Germinal center (tissue), 1 donor: Measurements from ENCODE around the gene ADRB2.
A peak's percentile ranks its signal among the peaks of the same experiment; 100 is the strongest.

Experiments used
- DNase-seq: peaks from one replicate; pipeline ENCODE4 v3.0.0; 2012; ENCODE audit warnings: mixed read lengths, low spot score

ADRB2 gene

GRCh38 chr5:148831590-148832565 is 5.5 kb downstream of the ADRB2 start:
- peak; percentile 63 for DNase-seq

DNA sequence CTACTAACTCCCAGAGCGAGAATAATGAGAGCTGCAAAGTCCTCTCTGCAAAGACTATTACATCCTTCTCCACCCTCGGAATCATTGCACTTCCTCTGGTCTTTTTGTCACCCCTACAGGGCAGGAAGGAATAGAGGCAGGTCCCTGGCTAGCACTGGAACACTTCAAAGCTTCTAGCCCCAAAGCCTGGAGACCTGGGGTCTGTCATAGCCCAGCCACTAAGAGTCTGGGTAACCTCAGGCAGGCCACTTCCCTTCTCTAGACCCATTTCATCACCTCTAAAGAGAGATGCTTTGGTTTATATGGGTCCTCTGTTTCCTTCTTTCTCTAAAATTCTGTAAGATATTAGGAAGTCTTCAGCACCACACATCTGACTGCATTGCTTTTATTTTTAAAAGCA is 6.7 kb downstream of the ADRB2 start:
- DNase-seq, result no peak

DNA sequence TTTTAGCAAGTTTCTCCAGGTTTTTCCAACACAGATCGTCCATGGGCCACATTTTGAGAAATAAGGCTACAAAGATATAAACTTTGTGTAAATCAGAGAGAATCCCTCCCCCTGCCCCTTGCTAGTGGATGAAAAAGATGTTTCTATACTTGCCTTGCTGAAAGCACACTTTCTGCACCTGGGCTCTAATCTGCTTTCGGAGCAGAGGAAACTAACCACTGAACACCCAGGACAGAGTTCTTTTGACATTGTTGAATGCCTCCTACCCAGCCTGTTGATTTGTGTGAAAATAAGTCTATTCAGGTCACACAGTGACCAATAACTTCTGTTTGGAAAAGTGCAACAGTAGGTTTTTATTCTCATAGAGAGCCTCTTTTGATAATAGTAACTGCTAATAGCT is 7.5 kb downstream of the ADRB2 start:
- DNase-seq, result no peak

DNA sequence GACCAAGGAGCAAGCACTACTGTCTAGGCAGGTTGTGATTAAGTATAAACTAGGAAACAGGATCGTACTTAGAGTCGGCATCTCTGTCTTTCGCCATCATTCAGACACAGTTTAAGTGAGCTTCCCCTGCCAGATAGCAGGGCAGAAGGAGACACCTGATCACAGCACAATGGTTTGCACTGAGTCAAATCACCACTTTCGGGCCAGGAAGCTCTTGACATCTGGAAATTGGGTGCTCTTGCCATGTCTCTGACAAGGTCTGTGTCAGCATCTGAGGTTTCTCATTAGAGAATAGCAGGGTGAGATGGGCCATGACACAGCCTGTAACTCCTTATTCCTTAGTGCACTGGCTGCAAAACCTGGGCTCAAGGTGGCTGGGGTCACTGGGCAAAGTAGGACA is 8.3 kb downstream of the ADRB2 start:
- DNase-seq, result no peak

- no peak for DNase-seq
These were observed 10.2 kb downstream of the ADRB2 start for GRCh38 chr5:148836272-148837250.

- DNase-seq, result no peak
These were observed 11.0 kb downstream of the ADRB2 start for GRCh38 chr5:148837383-148837782.

- no peak for DNase-seq
These were observed 11.9 kb downstream of the ADRB2 start for GRCh38 chr5:148838357-148838756.

GRCh38 chr5:148839960-148840359 is 13.5 kb downstream of the ADRB2 start:
- DNase-seq, result no peak

- DNase-seq, result no peak
These were observed 14.1 kb downstream of the ADRB2 start for GRCh38 chr5:148840531-148840930.

- DNase-seq, result no peak
These were observed 15.1 kb downstream of the ADRB2 start for GRCh38 chr5:148841519-148841918.

DNA sequence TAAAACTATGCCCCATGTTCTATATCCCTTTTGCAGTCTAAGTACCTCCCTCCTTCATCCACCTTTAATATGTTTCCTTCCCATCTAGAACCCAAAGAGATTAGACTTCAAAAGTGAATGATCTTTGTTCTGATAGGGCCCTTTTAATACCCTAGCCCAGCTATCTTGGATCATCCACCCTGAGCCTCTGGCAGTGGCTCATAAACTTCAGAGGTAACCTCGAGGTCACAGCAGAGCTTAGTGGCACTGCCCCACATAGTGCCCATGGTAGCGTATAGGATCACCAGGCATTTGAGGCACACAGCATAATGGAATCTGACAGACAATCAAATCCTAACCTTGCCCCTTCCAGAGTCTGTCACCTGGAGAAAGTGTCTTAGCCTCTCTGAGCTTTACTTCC is 15.8 kb downstream of the ADRB2 start:
- DNase-seq, result no peak

DNA sequence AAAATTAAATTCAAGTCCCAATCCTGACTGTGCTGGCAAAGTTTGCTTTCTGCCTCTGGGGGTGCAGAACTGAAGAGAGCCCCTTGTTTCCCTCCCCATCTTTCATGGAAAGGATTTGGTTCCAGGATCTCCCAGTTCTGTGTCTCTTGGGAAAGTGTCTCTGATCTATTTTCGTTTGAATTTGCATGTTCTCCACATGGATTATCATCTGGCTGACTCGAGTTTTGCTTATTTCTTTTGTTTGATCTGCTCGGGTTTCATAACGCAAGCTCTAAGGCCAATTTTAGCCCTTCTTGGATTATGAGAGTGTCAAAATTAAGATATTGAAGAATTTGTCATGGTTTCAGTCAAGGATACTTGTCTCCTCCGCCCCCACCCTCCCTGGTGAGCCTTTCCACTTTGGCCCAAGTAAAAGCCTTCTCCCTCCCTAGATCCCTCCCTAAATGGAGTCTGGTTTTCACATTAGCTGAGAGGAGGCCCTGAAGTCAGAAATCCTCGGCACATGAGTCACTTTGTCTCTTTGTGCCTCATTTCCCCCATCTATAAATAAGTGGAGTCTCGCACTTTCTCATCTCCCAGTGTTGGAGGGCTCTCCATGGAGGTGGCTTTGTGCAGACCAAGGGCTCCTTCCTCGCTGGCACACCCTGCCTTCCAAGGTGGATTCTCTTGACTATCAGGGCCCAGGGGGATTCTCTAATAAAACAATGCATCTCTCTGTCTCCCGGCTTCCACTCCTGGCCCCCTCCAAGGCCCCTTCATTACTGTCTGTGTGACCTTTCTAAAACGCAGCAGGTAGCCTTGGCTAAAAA is 17.3 kb downstream of the ADRB2 start:
- no peak for DNase-seq

- no peak for DNase-seq
These were observed 18.2 kb downstream of the ADRB2 start for GRCh38 chr5:148844433-148845280.

DNA sequence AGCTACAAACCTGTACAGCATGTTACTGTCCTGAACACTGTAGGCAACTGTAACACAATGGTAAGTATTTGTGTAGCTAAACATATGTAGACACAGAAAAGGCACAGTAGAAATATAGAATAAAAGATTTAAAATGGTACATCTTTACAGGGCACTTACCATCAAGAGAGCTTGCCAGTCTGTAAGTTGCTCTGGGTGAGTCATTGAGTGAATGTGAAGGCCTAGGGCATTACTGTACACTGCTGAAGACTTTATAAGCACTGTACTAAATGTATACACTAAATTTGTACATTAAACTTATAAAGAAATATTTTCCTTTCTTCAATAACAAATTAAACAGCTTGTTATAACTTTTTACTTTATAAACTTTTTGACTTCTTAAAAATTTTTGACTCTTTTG is 20.5 kb downstream of the ADRB2 start:
- DNase-seq, result no peak

- no peak for DNase-seq
These were observed 21.0 kb downstream of the ADRB2 start for GRCh38 chr5:148847456-148847855.

- no peak for DNase-seq
These were observed 22.1 kb downstream of the ADRB2 start for GRCh38 chr5:148848393-148849031.

DNA sequence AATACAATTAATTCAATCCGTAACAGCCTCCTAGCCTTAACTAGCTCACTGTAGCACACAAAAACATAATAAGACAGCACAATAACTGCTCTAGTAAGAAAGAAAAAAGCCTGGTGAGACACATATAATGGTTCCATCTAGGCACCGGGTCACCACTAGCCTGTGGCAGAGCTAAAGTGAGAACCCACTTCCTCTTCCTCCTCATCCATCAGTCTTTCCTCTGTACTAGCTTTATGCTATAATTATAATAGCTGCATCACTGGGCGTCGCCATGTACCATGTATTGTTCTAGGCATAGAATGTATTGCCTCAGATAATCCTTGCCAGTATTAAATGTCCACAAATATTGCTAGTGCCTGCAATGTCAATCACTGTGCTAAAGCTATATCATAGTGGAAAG is 23.1 kb downstream of the ADRB2 start:
- DNase-seq, result no peak

DNA sequence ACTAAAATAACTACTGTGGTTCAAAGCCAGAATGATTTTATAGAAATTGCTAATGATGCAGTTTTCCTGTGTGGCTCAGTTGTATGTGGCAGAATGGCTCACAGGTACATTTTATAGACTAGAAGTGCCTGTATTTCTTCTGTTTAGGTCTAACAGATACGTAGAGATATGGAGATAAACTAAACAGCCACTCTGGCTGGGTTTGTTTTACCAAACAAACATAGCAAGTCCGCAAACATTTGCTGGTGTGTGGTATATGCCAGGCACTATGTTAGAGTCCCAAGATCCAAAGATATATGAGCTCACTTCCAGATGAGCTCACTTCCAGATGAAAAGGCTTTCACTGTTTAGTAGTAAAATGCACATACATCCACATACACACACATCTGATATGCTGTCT is 24.4 kb downstream of the ADRB2 start:
- DNase-seq, result no peak

GRCh38 chr5:148853868-148854267 is 27.5 kb downstream of the ADRB2 start:
- DNase-seq, result no peak

DNA sequence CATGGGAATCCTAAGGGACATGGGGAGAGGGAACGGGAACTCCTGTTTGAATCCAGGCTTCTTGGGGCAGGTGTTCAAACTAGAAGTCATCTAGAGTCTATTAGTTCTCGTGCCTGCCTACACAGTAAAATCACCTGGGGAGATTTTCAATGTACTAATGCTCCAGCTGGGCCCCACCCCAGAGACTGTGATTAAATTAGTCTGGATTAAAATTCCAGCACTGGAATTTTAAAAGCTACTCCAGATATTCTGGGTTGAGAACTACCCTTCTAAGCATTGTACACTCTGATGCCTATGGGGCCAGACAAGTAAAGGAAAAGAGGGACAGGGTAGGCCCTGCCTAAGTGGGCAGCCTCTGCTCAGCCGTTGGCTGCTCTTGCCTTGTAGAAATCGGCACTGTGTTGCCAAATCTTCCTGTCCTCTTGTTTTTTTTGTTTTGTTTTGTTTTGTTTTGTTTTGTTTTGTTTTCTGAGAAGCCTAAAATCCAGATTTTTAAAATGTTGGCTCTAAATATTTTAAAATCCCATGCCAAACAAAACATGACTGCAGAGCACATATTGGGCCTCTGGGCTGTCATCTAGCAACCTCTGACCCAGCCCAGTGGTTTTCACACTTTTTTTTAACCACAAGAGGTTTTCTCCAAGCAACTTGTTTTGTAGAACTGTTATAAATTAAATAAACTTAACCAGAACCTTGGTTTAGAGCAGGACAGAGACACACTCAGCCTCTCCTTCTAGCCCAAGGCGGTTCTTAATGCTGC is 29.0 kb downstream of the ADRB2 start:
- DNase-seq, result no peak
